Heart right ventricle (tissue), 16 donors: ENCODE results near the gene NRTN. TPM values are rescaled to one million over a fixed set of nuclear protein-coding genes. Genes with fewer than 3 reads are reported as not detected.

ENCODE experiments used
- ATAC-seq, 8 donors: fragments of 200-7000 bp; cut with Tn5 transposase; one replicate each; pipeline ENCODE4 v1.9.1; 2020; ENCODE audit warnings: mild to moderate bottlenecking in 8 of 8, moderate library complexity in 8 of 8, moderate number of reproducible peaks in 1 of 8
- DNase-seq, 2 donors: peaks; one replicate each; pipeline ENCODE4 v3.0.0-alpha.2; 2020
- H3K27ac ChIP-seq, 10 donors: fragments of 200-600 bp; sonication (generic) in 2 of 10; one replicate each; pipeline versions ENCODE4 v1.5.0 to v1.8.0; 2020 to 2022; ENCODE audit warnings: mild to moderate bottlenecking in 3 of 10
- H3K27me3 ChIP-seq, 7 donors: fragments of 200-600 bp; one replicate each; pipeline ENCODE4 v1.8.0; 2021 to 2022; ENCODE audit warnings: mild to moderate bottlenecking in 2 of 7
- H3K36me3 ChIP-seq, 9 donors: fragments of 200-600 bp; sonication (generic) in 1 of 9; one replicate each; pipeline versions ENCODE4 v1.5.0 to v1.8.0; 2020 to 2022; ENCODE audit warnings: mild to moderate bottlenecking in 2 of 9
- H3K4me1 ChIP-seq, 9 donors: fragments of 200-600 bp; sonication (generic) in 1 of 9; one replicate each; pipeline versions ENCODE4 v1.5.0 to v1.8.0; 2020 to 2022; ENCODE audit warnings: mild to moderate bottlenecking in 4 of 9
- H3K4me3 ChIP-seq, 10 donors: fragments of 200-600 bp; sonication (generic) in 2 of 10; one replicate each; pipeline versions ENCODE4 v1.5.0 to v1.8.0; 2020 to 2022; ENCODE audit warnings: mild to moderate bottlenecking in 7 of 10, moderate library complexity in 2 of 10
- H3K9me3 ChIP-seq, 11 donors: fragments of 200-600 bp in 10 of 11; sonication (generic) in 2 of 11; one replicate each; pipeline versions ENCODE4 v1.5.0 to v1.8.0; 2013 to 2022; ENCODE audit warnings: mild to moderate bottlenecking in 2 of 11, control low read depth in 1 of 11, moderate library complexity in 1 of 11
- CTCF ChIP-seq, 9 donors: fragments of 200-600 bp; sonication (generic) in 2 of 9; IDR thresholded peaks; one replicate each; pipeline versions ENCODE4 v1.5.0 to v1.8.0; 2021 to 2022; ENCODE audit warnings: antibody characterized with exemption in 9 of 9, mild to moderate bottlenecking in 5 of 9, moderate library complexity in 1 of 9
- WGBS, 2 donors: extraction: QIAGEN DNeasy Blood & Tissue Kit; methylation state at CpG; one replicate each; pipeline ENCODE4 v1.1.7; 2013; ENCODE audit warnings: inconsistent platforms in 1 of 2; 5-methylcytosine and 5-hydroxymethylcytosine counted together
- intact Hi-C, 10 donors: fragments of 100-400 bp; cut with DNase I; formaldehyde crosslinking; loops; one replicate each; pipeline versions ENCODE4 v1.11.1 to v1.14.2; 2022
- polyA plus RNA-seq, 2 donors: library from polyadenylated mRNA; stranded (reverse); fragments of 200-250 nt; gene quantifications; one replicate each; pipeline ENCODE4 v1.2.3, GENCODE V29; 2013
- total RNA-seq, 10 donors: library from RNA; stranded (reverse); fragmentation: NEBNext Ultra II Directional in 3 of 10; extraction: Animal tissue kit (Norgen Biotek cat#: 25700) in 3 of 10; gene quantifications; one replicate each; pipeline versions ENCODE4 v1.2.1 to v1.2.4, GENCODE V29; 2021 to 2023
- donor health status: Arrhythmogenic right ventricular cardiomyopathy.
- donor health status: ischemic (EF 13 %, LVEDD 7.1; RV severe dilation, severe dysfunction).
- donor health status: healthy with polysubstance abuse.
- donor health status: DM: no; HTN: yes; CAD: no.
- donor health status: DM: no; HTN: no; CAD: no.
- donor health status: ischemic (EF 25% LVEDD 6.9; RV normal size, moderate dysfunction).
- donor health status: ischemic (EF 25% LVEDD 5.7; RV mildly dilated, moderate dysfunction).
- donor health status: healthy.
- donor health status: DM: yes; HTN: yes; CAD: no.
- donor health status: Ischemic cardiomyopathy.
- donor health status: ischemic (EF 35%, LVEDD 5.7; RV mildly dilated, moderate dysfunction).
- donor health status: nonischemic (EF 11% LVEDD 7.7; RV severe dilation, severe dysfunction).
- donor health status: DM: yes; HTN: yes; CAD: no.
- donor health status: PGD.
- donor health status: ischemic (EF 29% LVEDD 5.4; RV normal size, mild dysfunction).
- donor health status: nonischemic (EF 23%, LVEDD 6.1; RV moderate dilation, normal function).

The NRTN gene
- total and polyA plus RNA-seq, 12 donors: 4.5 to 40.4 (median 16.2) TPM

- H3K9me3 ChIP-seq: no peaks in the 10 kb centered on the region
- H3K27ac ChIP-seq: no peak overlapping the region
- H3K4me1 ChIP-seq: no peaks in the 10 kb centered on the region
- no peak for ATAC-seq
- H3K27me3 ChIP-seq: peaks cover 0 to 7% (median 0%) of the 10 kb centered on the region in 7 donors
- intact Hi-C loops: loop anchor here in 2 of 10 donors (10.0 kb wide), 1 partner anchor 252 kb away; no protein-coding TSS in a partner anchor
- WGBS, 2 donors: 70 to 75% methylated on average over 19 of the region's 19 CpGs
- H3K36me3 ChIP-seq: no peaks in the 10 kb centered on the region
- H3K4me3 ChIP-seq: no peak overlapping the region
- no peak for DNase-seq
- no peak for TF ChIP-seq CTCF (IDR thresholded peaks at IDR 0.05)
Observed at GRCh38 chr19:5772416-5772815, 32.5 kb upstream of the NRTN start.

GRCh38 chr19:5773276-5773675 is 31.6 kb upstream of the NRTN start:
- no peaks in the 10 kb centered on the region for H3K9me3 ChIP-seq
- no peaks in the 10 kb centered on the region for H3K4me1 ChIP-seq
- peaks cover 0 to 7% (median 0%) of the 10 kb centered on the region in 7 donors for H3K27me3 ChIP-seq
- ATAC-seq (no peak), DNase-seq (no peak)
- H3K27ac ChIP-seq: no peak overlapping the region
- no peaks in the 10 kb centered on the region for H3K36me3 ChIP-seq
- WGBS, 2 donors: 85 to 90% methylated on average over 5 of the region's 5 CpGs
- H3K4me3 ChIP-seq: no peak overlapping the region
- TF ChIP-seq CTCF (IDR thresholded peaks at IDR 0.05): no peak
- intact Hi-C loops: loop anchor here in 2 of 10 donors (10.0 kb wide), 1 partner anchor 252 kb away; no protein-coding TSS in a partner anchor

- no peaks in the 10 kb centered on the region for H3K9me3 ChIP-seq
- no peak for TF ChIP-seq CTCF (IDR thresholded peaks at IDR 0.05)
- 81% methylated on average over 8 of the region's 8 CpGs for WGBS, 2 donors
- no peak overlapping the region for H3K27ac ChIP-seq
- intact Hi-C loops: loop anchor here in 3 of 10 donors (5.0 to 10.0 kb wide), 3 partner anchors 247 to 1322 kb away; no protein-coding TSS in a partner anchor
- DNase-seq: no peak
- peaks cover 0 to 7% (median 0%) of the 10 kb centered on the region in 7 donors for H3K27me3 ChIP-seq
- ATAC-seq: no peak
- H3K4me1 ChIP-seq: no peaks in the 10 kb centered on the region
- no peaks in the 10 kb centered on the region for H3K36me3 ChIP-seq
- no peak overlapping the region for H3K4me3 ChIP-seq
Observed at GRCh38 chr19:5774921-5775320, 29.9 kb upstream of the NRTN start.

- ATAC-seq: no peak
- H3K9me3 ChIP-seq: no peaks in the 10 kb centered on the region
- intact Hi-C loops: loop anchor here in 3 of 10 donors (5.0 to 10.0 kb wide), 3 partner anchors 247 to 1322 kb away; no protein-coding TSS in a partner anchor
- no peak for DNase-seq
- no peaks in the 10 kb centered on the region for H3K4me1 ChIP-seq
- H3K36me3 ChIP-seq: no peaks in the 10 kb centered on the region
- peaks cover 0 to 7% (median 0%) of the 10 kb centered on the region in 7 donors for H3K27me3 ChIP-seq
- no peak overlapping the region for H3K27ac ChIP-seq
- H3K4me3 ChIP-seq: no peak overlapping the region
- WGBS, 2 donors: 71 to 72% methylated on average over 17 of the region's 17 CpGs
- no peak for TF ChIP-seq CTCF (IDR thresholded peaks at IDR 0.05)
Observed at GRCh38 chr19:5775668-5776309, 29.1 kb upstream of the NRTN start.
